GM19372 (cell line): Measurements from ENCODE around the gene AKT2.

Experiments
- ATAC-seq: cut with Tn5 transposase; IDR thresholded peaks from one replicate; pipeline ENCODE4 v1.9.1; 2021; ENCODE audit warnings: mild to moderate bottlenecking, low read depth, moderate library complexity; ENCODE audit not compliant: unreplicated experiment

AKT2 gene

DNA sequence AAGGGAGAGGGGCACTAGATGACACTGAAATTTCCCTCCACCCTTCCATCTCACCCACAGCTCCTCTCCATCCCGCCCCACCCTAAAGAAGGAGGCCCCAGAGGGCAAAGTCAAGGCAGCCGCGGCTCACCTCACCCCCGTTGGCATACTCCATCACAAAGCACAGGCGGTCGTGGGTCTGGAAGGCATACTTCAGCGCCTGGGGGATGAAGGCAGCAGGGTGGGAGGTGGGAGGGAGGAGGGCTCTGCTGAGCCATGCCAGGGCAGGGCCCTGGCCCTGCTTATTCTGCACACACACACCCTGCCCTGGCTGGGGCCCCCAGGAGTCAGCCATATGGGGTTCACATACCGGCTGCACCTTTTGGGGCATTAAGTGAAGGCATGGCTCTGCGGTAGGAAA, 46.4 kb downstream of the AKT2 start:
- ATAC-seq: no peak

DNA sequence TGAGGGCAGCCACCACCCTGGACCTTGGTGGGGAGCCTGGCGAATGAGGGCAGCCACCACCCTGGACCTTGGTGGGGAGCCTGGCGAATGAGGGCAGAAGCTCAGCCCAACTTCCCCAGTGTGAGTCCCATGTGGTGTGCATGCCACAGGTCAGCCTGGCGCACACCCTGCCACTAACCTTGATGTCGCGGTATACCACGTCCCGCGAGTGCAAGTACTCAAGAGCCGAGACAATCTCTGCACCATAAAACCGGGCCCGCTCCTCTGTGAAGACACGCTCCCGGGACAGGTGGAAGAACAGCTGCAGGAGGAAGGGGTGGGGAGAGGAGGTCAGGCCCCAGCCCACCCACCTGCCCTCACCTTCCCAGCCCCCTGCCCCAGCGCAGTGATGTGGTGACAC, 47.4 kb downstream of the AKT2 start:
- no peak for ATAC-seq

DNA sequence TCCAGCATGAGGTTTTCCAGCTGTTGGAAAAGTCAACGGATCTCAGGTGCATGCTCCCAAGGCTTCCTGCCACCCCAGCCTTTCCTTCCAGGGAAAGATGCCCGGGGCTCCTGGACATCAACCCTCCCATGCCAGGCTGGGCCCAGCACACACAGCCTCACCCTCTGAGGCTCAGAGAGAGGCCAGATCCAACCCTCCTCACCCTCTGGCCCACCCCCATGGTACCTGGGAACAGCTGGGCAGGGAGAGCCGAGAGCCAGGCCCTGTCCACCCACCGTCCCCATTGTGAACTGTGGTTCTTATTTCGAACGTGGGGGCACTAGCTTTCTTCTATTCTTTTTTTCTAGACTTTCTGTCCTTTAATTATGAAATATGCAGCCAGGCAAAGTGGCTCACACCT, 48.8 kb downstream of the AKT2 start:
- ATAC-seq: no peak

DNA sequence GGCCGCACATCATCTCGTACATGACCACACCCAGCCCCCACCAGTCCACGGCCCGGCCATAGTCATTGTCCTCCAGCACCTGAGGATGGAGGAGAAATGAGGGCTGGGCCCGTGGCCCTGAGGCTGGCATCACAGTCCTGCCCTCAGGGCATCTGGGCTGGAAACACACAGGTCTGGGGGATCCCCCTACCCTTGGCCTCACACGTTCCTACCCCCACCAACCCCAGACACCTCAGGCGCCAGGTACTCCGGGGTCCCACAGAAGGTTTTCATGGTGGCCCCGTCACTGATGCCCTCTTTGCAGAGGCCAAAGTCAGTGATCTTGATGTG, 49.2 kb downstream of the AKT2 start:
- no peak for ATAC-seq

DNA sequence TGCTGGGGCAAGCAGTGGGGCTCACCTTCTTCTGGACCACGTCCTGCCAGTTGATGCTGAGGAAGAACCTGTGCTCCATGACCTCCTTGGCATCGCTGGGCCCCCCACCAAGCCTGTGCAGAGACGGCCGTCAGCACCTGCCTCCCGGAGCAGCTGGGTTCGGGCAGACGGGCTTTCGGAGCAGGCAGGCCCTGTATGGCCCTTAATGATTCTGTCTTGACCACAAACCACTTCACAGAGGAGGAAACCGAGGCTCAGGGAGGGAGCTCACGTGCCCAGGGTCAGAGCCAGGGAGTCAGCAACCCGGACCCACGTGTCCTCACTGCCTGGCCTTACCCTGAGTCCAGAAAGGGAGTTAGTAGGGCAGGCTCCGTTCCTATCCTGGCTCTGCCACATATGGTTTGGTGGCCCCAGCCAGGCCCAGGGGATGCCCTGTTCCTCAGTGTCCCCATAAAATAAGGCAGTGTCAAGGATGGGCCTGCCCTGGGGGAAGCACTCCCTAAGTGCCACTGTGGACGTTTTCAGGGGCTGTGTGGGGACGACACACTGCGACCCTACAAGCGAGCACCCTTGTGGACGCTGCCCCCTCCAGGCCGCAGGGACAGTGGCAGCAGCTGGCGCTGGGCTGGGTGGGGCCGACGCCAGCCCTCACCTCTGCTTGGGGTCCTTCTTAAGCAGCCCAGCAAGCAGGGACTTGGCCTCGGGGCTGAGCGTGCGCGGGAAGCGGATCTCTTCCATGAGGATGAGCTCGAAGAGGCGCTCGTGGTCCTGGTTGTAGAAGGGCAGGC, 49.7 kb downstream of the AKT2 start:
- no peak for ATAC-seq

DNA sequence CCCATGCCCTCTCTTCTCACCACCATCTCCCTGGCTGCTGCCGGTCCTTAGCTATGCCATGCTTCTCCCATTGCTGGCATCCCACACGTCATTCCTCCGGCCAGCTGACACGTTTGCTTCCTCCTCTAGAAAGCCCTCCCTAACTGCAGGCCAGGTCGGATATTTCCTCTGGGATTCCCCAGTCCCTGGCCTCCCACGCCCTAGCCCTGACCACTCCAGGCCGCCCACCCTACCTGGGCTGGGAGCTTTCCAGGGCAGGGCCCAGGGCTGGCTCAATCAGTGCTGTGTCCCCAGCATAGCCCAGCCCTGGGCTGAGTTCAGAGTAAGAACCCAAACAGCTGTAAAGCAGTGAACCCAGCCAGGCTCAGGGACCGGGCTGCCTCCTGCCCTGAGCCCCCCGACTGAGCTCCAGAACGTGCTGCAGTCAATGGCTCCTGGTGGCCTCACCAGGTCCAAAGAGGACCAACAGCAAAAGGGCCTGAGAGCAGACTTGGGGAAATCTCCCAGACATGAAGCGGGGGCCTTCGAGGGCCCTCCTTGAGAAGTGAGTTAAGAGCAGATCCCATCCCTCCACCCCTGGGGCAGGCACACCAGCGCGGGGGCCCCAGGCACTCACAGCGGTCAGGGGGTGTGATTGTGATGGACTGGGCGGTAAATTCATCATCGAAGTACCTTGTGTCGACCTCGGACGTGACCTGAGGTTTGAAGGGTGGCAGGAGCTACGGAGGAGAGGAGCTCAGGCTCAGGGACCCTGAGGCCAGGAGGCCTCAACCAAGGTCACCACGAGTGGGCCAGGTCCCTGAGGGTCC, 50.5 kb downstream of the AKT2 start:
- ATAC-seq: no peak

DNA sequence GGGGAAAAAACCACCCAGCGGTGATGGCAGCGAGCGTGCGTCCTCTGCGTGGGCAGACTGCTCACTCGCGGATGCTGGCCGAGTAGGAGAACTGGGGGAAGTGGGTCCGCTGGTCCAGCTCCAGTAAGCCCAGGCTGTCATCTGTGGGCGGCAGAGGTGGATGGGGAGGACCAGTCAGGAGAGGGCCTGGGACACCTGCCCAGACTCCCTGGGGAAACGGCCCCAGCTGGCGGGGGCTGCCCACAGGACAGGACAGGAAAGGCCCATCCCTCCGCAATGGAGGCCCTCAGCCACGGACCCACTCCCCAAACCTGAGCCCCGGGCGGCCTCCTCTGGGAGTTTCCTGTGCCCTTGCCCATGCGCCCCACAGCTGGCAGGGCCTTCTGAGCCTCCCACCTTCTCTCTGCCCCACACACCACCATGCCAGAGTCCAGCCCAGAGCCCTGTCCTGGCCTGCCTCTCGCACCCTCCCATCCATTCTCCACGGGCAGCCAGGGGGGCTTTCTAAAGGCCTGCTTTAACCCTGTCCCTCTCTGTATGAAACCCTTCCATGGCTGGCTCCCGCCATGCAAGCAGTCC, 51.2 kb downstream of the AKT2 start:
- no peak for ATAC-seq

DNA sequence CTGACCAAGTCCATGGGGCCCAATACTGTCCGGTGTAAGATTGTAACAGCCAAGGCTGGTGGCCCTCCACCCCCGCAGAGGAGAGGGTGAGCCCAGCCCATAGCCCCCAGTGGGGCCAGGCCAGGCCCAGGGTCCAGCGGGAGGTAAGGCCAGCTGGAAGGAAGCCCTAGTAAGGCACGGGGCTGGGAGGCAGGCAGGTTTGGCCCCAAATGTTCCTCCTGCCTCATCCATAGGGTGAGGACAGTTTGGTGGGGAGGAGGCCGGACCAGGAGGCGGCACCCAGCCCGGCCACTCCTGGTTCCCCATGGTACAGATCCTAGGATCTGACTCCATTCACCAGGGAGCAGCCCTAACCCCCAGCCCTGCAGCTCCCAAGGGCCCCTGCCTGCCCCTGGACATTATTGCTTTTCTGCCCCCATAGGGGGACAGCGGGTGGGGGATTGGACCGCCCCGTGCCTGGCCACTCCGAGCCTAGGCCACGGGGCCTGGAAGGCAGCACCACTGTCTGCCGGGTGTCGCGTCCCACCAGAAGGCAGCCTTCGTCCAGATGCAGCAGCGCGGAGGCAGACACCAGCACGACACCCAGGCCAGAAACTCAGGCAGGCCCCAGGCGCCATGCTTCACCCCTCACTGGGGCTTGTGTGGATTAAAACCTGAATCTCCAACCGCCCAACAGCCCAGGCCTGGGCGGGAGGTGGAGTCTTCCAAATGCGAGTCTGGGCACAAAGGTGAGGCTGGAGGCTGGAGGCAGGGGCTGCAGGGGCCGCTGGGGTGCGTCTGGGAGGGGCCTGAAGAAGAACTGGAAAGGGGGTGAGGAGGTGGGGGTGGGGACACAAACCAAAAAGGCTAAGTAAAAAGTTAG, 52.0 kb downstream of the AKT2 start:
- ATAC-seq: no peak

DNA sequence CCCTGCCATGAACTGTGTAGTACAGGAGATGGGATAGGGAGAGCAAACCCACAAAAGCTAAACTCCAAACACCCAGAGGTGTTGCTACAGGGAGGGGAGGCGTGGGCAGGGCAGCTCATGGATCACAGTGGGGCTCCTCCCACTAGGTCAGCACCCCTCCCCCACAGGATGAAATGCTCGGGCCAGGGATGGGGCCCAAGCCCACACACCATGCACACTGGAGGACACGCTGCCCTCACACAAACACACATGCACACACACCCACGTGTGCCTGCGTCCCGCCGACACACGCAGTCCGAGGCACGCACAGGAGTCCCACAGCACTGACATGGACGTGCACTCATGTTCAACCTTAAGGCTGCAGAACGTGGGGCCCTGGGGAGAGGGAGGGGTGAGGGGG, 52.7 kb downstream of the AKT2 start:
- no peak for ATAC-seq

DNA sequence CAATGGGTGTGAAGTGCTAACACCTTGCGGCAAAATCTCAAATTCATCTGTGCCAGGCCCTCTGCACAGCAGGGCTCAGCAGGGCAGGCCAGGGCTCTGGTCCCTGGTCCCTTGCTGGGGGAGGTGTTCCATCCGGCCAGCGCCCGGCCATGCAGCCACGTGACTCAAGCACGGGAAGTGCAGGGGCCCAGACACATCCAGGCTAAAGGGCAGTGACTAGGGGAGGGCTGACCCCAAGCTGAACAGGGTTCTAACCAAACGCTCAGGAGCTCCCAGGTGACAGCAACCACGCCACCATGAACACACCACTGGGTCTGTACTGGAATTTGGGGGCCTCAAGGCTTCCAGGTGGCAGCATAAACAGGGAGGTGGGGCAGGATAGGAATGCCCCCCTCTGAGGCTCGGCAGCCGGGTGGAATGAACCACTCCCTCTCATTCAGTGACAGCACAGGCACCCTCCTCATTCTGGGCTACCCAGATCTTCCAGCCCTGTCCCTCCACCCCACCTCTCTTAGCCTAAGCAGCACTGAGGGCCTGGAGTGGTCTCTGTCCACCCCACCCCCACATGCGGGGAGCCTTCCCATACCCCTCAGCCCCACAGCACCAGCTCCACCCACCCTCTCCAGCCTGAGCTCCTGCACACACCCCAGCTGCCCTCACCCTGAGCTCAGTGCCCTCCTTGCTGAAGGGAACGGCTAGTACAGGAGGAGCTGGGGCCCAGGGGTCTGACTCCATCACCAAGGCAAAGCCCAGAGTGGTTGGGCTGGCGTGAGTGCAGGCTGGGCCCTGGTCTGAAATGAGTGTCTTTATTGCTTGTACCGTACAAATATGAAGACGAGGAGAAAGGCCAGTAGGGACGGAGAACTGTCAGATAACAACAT, 53.4 kb downstream of the AKT2 start:
- no peak for ATAC-seq

DNA sequence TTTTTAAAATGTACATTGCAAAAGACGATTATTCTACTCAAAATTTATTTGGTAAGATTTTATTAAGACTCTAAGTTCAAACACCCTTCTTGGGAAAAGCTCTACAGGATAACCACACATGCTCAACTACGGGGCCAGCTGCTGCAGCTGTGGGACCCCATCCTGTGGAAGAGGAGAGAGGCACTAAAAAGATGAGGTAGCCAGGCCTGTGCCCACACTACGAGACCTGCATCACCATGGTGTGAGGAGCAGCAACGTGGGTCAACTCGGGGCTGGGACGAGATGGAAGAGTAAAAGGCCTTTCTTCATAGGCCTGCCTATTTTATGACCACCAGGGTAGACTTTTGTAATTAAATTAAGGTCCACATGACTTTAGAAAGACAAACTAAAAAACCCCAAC, 54.1 kb downstream of the AKT2 start:
- no peak for ATAC-seq

DNA sequence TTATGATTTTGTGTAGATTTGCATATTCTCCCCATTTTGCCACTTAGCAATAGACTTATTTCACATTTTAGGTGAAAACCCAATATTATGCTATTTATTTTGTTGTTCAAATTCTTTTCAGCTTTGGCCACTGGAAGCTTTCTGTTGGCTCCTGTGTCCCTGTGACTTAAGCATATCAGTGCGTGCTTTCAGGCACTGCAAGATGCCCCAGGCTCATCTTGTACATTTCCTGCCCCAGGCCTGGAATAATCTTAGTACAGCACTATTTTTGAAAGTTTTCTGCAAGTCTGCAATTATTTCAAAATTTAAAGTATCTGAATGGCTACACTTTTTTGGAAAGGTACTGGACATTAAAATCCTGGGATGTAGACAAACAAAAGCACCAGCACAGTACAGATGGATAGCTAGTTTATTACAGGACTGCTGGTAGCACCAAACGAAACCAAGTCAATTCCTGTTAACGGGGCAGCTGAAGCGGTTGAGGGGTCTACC, 55.2 kb downstream of the AKT2 start:
- ATAC-seq: no peak

DNA sequence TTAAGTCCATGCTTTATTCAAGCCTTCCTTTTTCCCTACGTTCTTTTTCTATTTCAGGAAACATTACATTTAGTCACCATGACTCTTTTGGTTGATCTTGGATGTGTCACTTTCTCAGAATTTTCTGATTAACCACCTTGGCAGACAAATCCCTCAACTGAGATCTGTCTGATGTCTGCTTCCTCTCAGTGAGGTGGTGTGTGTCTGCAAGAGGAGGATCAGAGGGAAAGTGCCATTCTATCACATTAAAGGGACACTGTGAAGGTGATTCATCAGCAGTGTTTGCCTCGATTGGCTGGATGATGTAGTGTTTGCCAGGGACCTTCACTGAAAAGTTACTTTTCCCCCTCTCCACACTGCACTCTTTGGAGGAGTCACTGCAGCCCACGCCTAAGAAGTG, 55.7 kb downstream of the AKT2 start:
- no peak for ATAC-seq

DNA sequence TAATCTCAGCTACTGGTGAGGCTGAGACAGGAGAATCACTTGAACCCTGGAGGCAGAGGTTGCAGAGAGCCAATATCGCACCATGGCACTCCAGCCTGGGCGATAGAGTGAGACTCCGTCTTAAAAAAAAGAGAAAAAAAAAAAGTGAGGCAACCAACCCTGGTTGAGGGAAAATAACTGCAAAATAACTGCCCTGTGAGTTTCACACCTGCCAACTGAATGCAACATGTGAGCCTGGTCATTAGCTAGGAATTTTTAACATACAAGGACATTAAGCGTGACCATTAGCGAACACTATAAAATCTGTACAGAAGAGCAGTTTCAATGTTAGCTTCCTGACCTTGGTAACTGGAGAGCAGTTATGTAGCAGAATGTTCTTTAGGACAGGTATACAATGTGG, 56.3 kb downstream of the AKT2 start:
- ATAC-seq: no peak

DNA sequence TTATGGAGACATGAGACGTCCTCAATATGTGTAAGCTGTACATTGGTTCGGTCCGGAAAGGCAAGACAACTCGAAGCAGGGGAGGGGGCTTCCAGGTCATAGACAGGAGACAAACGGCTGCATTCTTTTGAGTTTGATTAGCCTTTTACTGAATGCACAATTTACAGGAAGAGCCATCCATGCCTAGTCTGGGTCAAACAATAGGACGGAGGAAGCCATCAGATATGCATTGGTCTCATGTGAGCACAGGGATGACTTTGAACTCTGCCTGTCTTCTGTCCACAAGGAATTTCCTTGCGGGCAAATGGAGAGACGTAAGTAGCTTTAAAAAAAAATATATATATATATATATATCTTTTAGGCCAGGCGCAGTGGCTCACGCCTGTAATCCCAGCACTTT, 56.8 kb downstream of the AKT2 start:
- ATAC-seq: no peak

DNA sequence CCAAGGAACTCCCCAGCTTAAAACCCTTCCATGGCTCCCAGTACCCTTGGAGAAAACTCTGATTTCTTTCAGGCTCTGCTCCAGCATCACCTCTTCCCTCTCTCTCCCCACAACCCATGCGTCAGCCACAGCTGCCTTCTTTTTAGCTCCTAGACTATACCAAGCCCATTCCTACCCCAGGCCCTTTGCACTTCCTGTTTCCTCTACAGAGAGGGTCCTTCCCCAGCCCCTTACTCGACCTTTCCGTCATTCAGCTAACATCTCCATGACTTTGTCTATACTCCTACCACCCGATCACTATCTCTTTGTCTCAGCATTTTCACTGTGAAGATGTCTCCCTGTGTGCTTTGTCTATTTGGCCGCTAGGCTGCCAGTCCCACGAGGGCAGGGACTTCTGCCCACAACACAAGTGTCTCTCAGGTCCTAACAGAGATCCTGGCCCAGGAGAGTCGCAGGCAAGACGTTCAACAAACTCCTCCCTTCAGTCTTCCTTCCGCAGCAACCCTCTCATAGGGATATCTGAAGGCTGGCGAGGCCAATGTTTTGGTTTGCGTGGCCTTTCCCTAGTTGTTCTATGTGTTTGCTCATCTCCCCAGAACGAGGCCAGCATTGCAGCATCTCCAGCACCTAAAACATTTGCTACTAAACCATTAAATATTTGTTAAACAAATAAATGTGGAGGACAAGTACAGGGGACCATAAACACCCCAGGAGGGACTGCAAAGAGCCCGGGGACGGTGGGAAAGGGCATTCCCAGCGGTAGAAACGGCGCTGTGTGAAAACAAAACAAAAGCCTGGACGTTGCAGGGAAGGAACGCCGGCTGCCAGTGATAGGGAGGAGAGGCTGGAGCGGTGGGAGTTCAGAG, 59.5 kb downstream of the AKT2 start:
- no peak for ATAC-seq

DNA sequence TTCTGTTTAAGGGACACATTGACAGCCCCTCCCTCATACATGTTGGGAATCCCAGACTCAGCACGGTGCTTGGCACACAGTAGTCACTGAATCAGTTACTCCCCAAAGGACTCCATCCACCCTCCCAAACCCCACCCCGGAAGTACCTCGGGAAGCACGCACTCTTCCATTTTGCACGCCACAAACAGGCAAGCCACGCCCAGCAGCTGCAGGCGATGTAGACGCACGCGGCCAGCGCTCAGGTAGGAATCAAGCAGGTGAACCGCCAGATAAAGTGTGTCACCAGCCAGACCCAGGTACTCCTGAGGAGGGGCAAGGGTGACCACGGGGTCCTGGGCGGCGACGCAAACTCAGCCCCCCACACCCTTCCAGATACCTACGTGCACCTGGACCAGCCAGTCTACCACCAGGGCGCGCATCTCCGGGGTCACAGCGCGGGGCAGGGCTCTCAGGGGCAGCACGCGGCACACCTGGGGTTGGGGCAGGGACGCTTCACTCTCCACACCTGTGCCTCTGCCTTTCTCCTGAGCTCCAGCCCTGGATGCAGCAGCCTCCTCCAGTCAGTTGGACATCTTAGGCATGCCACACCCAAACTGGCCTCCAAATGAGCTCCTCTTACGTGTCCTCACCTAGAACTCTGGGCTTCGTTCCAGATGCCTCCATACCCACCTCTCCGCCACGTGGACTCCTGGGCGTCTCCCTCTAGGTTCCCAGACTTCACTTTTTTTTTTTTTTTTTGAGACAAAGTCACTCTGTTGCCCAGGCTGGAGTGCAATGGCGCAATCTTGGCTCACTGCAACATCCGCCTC, 60.6 kb downstream of the AKT2 start:
- no peak for ATAC-seq
